ENCODE data around the gene ING1.

GRCh38 chr13:110696776-110697175 lies 16.7 kb upstream of the ING1 start:
- no peak for TF ChIP-seq POLR2A (IDR thresholded peaks at IDR 0.05; ENCODE audit: low read length)
- no peak for TF ChIP-seq EP300 (IDR thresholded peaks at IDR 0.05)
- TF ChIP-seq, protein P1, sequence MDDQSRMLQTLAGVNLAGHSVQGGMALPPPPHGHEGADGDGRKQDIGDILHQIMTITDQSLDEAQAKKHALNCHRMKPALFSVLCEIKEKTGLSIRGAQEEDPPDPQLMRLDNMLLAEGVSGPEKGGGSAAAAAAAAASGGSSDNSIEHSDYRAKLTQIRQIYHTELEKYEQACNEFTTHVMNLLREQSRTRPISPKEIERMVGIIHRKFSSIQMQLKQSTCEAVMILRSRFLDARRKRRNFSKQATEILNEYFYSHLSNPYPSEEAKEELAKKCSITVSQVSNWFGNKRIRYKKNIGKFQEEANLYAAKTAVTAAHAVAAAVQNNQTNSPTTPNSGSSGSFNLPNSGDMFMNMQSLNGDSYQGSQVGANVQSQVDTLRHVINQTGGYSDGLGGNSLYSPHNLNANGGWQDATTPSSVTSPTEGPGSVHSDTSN (IDR thresholded peaks at IDR 0.05), result no peak
- no peak for TF ChIP-seq USF2 (IDR thresholded peaks at IDR 0.05)
- TF ChIP-seq, protein P2, sequence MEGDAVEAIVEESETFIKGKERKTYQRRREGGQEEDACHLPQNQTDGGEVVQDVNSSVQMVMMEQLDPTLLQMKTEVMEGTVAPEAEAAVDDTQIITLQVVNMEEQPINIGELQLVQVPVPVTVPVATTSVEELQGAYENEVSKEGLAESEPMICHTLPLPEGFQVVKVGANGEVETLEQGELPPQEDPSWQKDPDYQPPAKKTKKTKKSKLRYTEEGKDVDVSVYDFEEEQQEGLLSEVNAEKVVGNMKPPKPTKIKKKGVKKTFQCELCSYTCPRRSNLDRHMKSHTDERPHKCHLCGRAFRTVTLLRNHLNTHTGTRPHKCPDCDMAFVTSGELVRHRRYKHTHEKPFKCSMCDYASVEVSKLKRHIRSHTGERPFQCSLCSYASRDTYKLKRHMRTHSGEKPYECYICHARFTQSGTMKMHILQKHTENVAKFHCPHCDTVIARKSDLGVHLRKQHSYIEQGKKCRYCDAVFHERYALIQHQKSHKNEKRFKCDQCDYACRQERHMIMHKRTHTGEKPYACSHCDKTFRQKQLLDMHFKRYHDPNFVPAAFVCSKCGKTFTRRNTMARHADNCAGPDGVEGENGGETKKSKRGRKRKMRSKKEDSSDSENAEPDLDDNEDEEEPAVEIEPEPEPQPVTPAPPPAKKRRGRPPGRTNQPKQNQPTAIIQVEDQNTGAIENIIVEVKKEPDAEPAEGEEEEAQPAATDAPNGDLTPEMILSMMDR (IDR thresholded peaks at IDR 0.05), result no peak
- no peak for TF ChIP-seq RNF2 (IDR thresholded peaks at IDR 0.05; ENCODE audit: borderline replicate concordance, low read depth)
- TF ChIP-seq ZNF302 (CRISPR knock-in tag; IDR thresholded peaks at IDR 0.05), result no peak
- TF ChIP-seq JUNB (IDR thresholded peaks at IDR 0.05), result no peak
